HG02840 (cell line): Measurements from ENCODE around the gene ORC3.

Experiments used
- ATAC-seq: cut with Tn5 transposase; IDR thresholded peaks from one replicate; pipeline ENCODE4 v1.9.1; 2021; ENCODE audit warnings: mild to moderate bottlenecking, moderate library complexity, moderate number of reproducible peaks; ENCODE audit not compliant: unreplicated experiment, low FRiP score

Gene ORC3

GRCh38 chr6:87589693-87590416 lies at the start of gene ORC3, which contains the start of gene RARS2:
ORC3 (plus strand) TSS chr6:87590135; CDS start chr6:87590169, 34 bp downstream.
RARS2 (minus strand) TSS chr6:87589987; CDS start chr6:87589957, 30 bp downstream.
- ATAC-seq = peak; percentile 99

DNA sequence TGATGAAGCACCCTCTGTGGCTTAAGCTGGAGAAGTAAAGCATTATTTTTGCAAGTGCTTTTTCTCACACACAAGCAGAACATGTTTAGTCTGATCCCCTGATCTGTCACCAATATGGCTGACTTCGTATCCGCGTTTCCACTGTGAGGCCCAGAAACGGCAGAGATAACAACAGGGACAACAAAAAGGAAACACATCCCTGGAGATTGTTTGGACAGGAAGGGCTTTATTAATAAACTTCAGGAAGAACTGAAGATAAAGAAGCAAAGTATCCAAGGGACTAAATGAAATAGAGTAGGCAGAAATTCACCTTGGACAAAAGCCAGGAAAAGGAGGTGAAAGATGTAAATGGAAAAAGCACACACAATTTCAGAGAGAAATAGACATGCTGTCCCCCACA lies 49.4 kb upstream of the ORC3 start:
- no peak for ATAC-seq

DNA sequence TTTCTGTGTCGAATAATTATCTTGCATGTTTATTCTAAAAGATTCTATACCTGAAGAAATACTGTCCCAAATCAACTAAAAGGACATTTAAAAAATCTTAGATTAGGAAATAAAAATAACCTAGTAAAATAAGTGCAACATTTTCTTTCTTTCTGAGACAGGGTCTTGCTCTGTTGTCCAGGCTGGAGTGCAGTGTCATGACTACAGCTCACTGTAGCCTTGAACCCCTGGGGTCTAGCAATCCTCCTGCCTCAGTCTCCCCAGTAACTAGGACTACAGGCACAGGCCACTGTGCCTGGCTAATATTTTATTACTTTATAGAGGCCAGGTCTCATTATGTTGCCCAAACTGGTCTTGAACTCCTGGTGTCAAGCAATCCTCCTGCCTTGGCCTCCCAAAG lies 48.9 kb upstream of the ORC3 start:
- ATAC-seq = no peak

- ATAC-seq = no peak
These were observed 48.2 kb upstream of the ORC3 start for GRCh38 chr6:87541744-87542143.

DNA sequence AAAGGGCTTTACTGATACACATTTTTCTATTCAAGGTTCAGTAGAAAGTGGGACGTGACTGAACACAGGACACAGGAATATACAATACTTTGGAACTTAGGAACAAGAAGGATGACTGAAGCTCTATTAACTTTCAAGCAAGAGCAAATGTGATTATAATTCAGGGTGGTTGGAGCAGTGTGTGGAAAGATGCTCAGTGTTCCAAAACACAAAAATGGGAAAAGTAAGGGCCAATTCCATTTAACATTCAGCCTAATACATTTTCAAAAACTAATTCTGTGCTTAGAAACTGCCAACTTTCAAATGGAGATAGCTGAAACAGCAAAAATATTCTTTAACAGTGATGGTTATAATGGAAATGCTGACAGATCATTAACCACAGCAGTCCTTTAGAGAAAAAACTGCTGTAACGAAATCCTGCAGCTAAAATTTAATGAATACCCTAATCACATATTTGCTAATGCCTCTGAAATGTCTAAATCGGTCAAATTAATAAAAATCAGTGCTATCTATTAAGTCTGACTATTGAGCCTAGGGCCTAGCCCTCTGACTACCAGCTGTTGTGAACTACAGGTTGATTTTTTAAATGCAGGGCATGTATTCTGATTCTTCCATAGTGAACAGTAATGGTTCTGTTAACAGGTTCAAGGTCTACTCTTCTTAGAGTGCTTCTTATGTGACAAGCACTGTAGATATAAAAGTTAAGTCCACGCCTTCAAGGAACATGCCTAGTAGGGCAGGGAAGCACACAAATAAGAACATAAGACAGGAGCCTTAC lies 46.0 kb upstream of the ORC3 start:
- no peak for ATAC-seq

GRCh38 chr6:87544474-87544735 lies 45.5 kb upstream of the ORC3 start:
- no peak for ATAC-seq

GRCh38 chr6:87551799-87552198 lies 38.1 kb upstream of the ORC3 start:
- no peak for ATAC-seq

- no peak for ATAC-seq
These were observed 36.7 kb upstream of the ORC3 start for GRCh38 chr6:87553159-87553765.

DNA sequence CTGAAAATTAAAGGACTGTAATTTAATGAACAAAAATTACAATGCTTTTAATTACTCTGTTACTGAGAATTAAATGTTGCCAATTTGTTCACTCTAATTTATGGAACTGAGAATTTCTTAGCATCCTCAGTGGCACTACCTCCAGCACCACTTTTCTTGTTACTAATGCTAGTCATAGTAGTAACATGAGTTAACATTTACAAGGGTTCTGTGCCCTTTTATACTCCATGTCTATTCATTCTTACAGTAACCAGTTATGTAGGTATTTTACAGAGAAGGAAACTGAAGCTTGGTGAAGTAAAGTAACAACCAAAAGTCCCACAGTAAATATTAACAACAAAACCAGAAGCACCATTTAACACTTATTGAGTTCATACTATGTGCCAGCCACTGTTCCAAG lies 34.4 kb upstream of the ORC3 start:
- ATAC-seq = no peak

GRCh38 chr6:87558446-87558845 lies 31.5 kb upstream of the ORC3 start:
- no peak for ATAC-seq

GRCh38 chr6:87561017-87561416 lies 28.9 kb upstream of the ORC3 start:
- ATAC-seq = no peak

DNA sequence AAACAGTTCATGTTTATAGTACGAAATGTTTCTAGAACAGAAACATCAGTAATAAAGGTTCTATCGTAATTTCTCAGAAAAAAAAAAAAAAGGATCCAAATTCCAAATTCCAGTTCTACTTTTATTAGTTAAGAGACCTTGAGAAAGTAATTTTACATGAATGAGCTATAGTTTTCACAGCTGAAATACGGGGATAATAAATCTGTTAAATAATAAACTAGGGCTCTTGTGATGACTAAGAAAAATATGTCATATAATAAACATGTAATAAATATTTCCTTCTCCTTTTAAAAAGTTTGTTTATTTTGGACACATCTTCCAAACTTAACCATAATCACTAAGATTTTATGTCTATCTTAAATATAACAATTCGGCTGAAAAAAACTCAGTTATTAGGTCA lies 17.9 kb upstream of the ORC3 start:
- ATAC-seq = no peak

DNA sequence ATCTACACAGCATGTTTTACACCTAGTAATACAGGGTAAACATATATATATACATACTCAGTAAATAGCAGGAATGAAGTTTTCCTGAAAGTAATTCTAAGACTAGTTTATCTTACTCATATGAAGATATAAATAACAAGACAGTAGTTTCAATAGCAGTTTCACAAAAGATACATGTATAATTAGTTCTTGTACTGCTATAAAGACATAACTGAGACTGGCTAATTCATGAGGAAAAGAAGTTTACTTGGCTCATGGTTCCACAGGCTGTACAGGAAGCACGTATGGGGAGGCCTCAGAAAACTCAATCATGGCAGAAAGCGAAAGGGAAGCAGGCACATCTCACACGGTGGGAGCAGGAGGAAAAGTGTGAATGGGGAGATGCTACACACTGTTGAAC lies 17.1 kb upstream of the ORC3 start:
- ATAC-seq = no peak

DNA sequence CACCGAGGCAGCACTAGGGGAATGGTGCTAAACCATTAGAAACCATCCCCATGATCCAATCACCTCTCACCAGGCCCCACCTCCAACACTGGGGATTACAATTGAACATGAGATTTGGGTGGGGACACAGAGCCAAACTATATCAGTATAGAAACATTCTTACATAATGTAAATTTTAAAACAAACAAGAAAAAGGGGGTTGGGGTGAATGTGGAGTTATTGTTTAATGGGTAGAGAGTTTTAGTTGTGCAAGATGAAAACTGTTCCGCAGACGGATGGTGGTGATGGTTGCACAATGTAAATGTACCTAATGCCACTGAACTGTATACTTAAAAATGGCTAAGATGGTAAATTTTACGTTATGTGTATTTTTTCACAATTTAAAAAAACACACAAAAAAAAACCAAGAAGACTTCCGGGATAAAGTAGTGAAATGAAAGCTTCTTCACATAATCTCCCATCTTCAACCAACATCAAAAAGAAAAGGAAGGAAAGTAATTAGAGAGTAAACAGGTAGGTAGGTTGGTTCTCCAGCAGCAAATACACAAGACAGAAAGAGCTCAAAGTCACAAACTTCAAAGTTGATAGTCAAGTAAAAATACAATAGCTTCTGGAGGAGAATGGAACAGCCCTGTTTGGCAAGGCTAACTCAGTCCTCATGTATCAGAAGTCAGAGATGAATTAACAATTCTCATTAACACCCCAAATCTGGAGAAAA lies 16.5 kb upstream of the ORC3 start:
- ATAC-seq = no peak

- no peak for ATAC-seq
These were observed 15.6 kb upstream of the ORC3 start for GRCh38 chr6:87574237-87574804.

- ATAC-seq = no peak
These were observed 14.5 kb upstream of the ORC3 start for GRCh38 chr6:87575423-87575822.

DNA sequence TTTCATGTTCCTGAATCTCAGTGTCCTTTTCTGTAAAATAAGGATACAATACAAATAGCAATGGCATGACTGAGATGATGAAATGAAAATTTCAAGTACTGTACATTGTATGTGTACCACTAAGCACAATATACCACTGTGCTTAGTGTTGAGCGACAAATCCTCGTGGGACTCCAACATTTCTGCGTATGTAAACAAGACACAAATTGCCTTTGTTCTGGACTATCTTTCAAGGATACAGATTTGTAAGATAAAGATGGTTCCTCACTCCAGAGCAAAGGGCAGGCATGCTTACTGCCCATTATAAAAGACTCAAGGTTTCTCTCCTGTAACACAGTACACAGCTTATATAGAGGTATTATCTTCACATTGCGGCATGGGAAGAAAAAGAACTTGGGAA lies 6.1 kb upstream of the ORC3 start:
- ATAC-seq = no peak

- no peak for ATAC-seq
These were observed 3.4 kb upstream of the ORC3 start for GRCh38 chr6:87586371-87587077.

DNA sequence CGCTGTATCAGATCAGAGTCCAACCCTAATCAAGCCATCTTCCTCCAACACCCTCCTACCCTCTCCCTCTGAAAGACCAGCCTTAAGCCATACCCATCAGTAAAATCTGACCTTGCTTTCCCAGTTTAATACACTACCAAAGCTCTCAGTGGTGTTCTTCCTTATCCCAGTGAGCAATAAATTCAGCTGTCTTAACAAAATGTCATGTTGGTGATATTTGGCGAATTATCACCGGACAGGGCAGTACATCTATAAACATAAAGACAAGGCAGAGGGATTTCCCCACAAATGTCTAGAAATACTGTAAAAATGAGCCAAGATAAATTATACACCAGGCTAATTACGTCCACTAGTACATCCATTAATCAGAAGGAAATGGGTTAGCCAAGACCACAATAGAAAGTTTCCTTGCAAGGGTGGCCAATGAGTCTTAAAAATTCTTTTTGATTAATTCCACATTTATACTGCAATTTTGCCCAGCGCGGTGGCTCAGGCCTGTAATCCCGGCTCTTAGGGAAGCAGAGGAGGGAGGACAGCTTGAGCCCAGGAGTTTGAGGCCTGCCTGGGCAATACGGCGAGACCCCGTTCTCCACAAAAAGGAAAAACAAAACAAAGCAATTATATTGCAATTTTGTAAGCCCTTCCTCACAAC lies 1.1 kb upstream of the ORC3 start:
- no peak for ATAC-seq

GRCh38 chr6:87590417-87590880 lies 514 bp downstream of the ORC3 start:
- no peak for ATAC-seq
